Neural crest cell (in vitro differentiated cells): ENCODE results near the gene DBN1. TPM values are rescaled to one million over a fixed set of nuclear protein-coding genes. Genes with fewer than 3 reads are reported as not detected.

Source experiments
- DNase-seq: peaks from one replicate; pipeline ENCODE4 v3.0.0; 2021; ENCODE audit warnings: low read depth, mixed read lengths, low spot score
- H3K27ac Mint-ChIP-seq: one replicate; pipeline ENCODE4 v1.8.0; 2021; ENCODE audit warnings: mild to moderate bottlenecking, mixed read lengths; ENCODE audit not compliant: unreplicated experiment
- H3K27me3 Mint-ChIP-seq: 2 replicates; pipeline ENCODE4 v1.8.0; 2021; ENCODE audit warnings: low read depth, mild to moderate bottlenecking, mixed read lengths
- H3K36me3 Mint-ChIP-seq: 2 replicates; pipeline ENCODE4 v1.8.0; 2021; ENCODE audit warnings: low read depth, mild to moderate bottlenecking, mixed read lengths
- H3K4me1 Mint-ChIP-seq: 2 replicates; pipeline ENCODE4 v1.8.0; 2021; ENCODE audit warnings: mixed read lengths
- H3K4me3 Mint-ChIP-seq: one replicate; pipeline ENCODE4 v1.8.0; 2021; ENCODE audit warnings: mild to moderate bottlenecking, mixed read lengths
- H3K9me3 Mint-ChIP-seq: 2 replicates; pipeline ENCODE4 v1.8.0; 2021; ENCODE audit warnings: mixed read lengths
- total RNA-seq: library from RNA; stranded (reverse); gene quantifications from 2 replicates; pipeline ENCODE4 v1.2.1, GENCODE V29; 2021
- TF ChIP-seq, protein P1 (sequence below): fragments of 200-600 bp; sonication (generic); conservative IDR thresholded peaks from 2 replicates; pipeline ENCODE4 v1.5.0; 2021; ENCODE audit warnings: antibody characterized with exemption, mild to moderate bottlenecking

The DBN1 gene
- total RNA-seq, 1 donor from 2014 or later, result 410 TPM

DNA sequence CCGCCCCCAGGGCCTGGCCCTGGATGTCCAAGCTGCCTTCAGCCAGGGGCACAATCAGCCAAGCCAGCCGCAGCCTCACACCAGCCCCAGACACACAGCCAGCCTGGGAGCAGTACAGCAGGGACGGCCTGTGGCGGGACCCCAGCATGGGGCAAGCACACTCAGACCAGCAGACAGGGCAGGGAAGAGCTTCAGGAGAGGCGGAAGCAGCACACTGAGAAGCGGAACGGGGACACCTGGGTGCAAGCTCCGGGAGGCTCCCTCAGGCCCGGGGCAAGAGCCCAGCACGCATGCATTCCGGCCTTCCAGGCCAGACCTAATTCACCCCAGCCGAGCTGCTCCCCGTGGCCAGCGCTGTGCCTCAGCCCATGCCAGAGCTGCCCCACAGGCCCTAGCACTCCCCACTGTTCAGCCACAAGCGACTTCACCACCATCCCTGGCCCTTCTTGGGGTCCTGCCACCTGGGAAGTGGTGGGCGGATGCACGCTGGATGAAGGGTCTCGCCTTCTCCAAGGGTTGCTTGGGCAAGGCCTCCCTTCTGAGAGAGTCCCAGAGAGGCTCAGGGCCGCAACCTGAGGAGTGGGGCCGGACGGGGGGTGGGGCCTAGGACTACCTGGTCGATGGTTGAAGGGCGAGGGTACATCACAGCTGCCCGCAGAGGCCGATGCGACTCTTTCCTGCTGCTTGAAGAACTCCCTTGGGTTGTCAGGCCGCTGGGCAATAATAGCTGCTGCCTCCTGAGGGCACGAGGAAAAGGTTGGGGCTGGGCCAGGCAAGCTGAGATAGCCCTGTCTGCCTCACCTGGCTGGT, 13.4 kb downstream of the DBN1 start:
- peak overlapping the region; percentile 74 for H3K4me3 Mint-ChIP-seq
- no peak for DNase-seq
- no peaks in the 10 kb centered on the region for H3K9me3 Mint-ChIP-seq
- H3K27ac Mint-ChIP-seq, result no peak overlapping the region
- peaks cover 22% of the 10 kb centered on the region for H3K36me3 Mint-ChIP-seq
- peaks cover 25% of the 10 kb centered on the region for H3K4me1 Mint-ChIP-seq
- peaks cover 15% of the 10 kb centered on the region for H3K27me3 Mint-ChIP-seq
- TF ChIP-seq, protein P1, sequence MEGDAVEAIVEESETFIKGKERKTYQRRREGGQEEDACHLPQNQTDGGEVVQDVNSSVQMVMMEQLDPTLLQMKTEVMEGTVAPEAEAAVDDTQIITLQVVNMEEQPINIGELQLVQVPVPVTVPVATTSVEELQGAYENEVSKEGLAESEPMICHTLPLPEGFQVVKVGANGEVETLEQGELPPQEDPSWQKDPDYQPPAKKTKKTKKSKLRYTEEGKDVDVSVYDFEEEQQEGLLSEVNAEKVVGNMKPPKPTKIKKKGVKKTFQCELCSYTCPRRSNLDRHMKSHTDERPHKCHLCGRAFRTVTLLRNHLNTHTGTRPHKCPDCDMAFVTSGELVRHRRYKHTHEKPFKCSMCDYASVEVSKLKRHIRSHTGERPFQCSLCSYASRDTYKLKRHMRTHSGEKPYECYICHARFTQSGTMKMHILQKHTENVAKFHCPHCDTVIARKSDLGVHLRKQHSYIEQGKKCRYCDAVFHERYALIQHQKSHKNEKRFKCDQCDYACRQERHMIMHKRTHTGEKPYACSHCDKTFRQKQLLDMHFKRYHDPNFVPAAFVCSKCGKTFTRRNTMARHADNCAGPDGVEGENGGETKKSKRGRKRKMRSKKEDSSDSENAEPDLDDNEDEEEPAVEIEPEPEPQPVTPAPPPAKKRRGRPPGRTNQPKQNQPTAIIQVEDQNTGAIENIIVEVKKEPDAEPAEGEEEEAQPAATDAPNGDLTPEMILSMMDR, result no peak

DNA sequence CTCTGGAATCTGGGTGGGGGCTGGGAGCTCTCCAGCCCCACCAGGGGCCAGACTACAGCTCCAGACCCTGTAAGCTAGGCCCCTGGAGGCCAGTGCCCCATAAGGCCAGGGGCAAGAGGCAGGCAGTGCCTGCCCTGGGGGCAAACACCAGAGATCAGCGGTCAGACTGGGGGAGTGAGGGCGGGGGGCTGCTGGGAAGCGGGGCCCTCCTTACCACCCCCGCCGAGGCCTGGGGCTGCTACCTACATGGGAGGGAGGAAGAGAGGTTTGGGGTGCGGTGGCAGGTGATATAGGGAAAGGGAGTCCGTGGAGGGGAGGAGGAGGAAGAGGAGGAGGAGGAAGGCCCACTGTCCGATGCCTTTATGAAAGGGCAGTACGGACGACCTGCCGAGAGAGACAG, 14.1 kb downstream of the DBN1 start:
- TF ChIP-seq, protein P1, result no peak
- Mint-ChIP-seq H3K4me3 (peak overlapping the region; percentile 47), H3K27me3 (peaks cover 15% of the 10 kb centered on the region), H3K9me3 (no peaks in the 10 kb centered on the region), H3K4me1 (peaks cover 25% of the 10 kb centered on the region), H3K27ac (no peak overlapping the region), H3K36me3 (peaks cover 21% of the 10 kb centered on the region)
- DNase-seq, result no peak

DNA sequence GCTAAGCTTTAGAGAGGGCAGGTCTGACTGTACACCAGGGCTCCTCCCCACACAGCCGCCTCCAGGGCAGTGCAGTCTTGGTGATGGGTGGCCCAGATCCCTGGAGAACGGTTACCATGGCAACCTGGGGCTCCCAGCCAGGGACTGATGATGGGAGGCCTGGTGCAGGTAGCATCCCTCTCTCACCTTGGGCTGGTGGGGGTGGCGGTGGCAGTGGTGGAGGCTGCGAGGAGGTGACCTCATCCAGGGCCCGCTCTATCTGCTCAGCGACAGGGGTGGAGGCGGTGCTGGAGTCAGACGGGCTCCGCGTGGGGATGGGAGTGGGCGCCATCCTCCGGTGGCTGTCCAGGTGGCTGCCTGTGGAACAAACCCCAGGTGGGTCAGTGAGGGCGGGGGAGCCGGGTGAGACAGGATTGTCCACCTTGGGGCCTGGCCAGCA, 14.5 kb downstream of the DBN1 start:
- TF ChIP-seq, protein P1, result no peak
- Mint-ChIP-seq H3K27me3 (peaks cover 16% of the 10 kb centered on the region), H3K4me1 (peaks cover 27% of the 10 kb centered on the region), H3K9me3 (no peaks in the 10 kb centered on the region), H3K27ac (no peak overlapping the region), H3K4me3 (peak overlapping the region; percentile 47), H3K36me3 (peaks cover 21% of the 10 kb centered on the region)
- DNase-seq, result no peak

DNA sequence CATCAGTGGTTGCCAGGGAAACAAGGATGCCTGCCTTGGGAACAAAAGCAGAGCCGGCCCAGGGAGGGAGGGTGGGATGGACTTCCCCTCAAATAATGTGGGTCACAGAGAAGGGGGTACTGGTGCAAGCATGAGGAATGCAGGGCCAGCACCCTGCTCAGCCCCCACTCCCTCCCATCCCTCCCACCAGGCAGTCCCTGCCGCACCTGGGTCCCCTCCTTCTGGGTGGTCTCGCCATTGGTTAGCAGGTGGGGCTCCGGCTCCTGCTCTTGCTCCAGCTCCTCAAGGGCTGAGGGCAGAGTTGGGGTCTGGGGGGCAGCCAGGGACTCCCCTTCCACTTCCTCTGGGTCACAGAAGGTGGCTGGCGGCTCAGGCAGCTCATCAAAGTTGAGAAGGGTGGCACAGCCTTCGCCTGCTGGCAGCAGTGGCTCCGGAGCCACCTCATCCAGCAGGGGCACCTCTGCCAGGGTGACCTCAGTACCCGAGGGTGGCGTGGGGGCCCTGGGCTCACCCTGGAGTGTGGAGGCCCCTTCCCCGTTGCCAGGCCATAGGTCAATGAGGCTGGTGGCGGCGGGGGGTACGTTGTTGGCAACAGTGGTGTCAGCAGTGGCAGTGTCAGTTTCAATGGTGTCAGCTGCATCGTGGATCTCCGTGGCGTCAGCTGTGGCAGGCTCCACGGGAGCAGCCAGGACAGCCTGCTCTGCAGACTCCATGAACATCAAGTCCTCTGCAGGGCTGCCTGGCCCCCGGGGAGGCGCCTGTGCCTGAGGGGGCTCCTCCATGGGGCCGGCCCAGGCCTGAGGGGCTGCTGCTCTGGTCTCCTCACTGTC, 15.4 kb downstream of the DBN1 start:
- Mint-ChIP-seq H3K27me3 (peaks cover 25% of the 10 kb centered on the region), H3K27ac (no peak overlapping the region), H3K4me3 (peak overlapping the region; percentile 95), H3K9me3 (no peaks in the 10 kb centered on the region), H3K4me1 (peaks cover 34% of the 10 kb centered on the region), H3K36me3 (peaks cover 14% of the 10 kb centered on the region)
- no peak for DNase-seq
- TF ChIP-seq, protein P1, result no peak

DNA sequence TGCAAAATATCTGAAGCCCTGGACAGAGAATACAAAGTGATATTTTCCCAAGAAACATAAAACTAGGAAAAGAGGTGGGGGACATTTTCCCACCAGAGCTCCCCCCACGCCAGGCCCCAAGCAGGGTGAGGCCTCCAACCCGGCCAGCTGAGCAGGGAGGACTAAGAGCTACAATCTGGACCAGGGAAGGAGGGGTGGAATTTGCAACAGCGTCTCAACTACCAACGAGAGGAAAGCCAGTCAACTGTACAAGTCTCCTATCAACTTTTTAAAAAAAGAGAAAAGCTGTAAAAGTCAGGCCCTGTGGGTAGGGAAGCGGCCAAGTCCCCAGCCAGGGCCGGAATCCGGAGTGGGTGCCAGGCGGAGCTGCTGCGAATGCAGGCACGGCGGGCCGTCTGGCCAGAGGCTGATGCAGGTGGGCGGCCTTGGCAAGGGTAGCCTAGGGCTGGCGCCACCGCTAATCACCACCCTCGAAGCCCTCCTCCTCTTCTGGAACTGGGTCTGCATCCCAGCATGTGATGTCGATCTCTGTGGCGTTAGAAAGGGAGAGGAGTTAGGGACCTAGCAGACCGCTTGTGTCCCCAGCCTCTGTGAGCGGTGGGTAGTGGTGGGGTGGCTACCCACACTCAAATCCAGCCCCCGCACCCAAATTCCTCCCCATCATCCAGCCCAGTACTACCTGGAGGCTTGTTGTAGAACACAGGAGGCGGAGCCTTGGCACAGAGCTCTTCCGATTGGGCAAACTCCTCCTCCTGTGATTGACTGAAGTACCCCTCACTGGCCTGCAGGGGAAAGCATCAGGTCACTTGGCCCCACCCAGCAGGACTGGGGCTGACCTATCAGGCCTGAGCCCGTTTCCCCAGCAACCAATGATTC, 16.2 kb downstream of the DBN1 start:
- peak; percentile 81 for DNase-seq
- Mint-ChIP-seq H3K9me3 (no peaks in the 10 kb centered on the region), H3K4me3 (peak overlapping the region; percentile 95), H3K27ac (peak overlapping the region; percentile 97), H3K4me1 (peaks cover 38% of the 10 kb centered on the region), H3K27me3 (peaks cover 33% of the 10 kb centered on the region), H3K36me3 (peaks cover 14% of the 10 kb centered on the region)
- TF ChIP-seq, protein P1, result peak; percentile 64
